ENCODE data around the gene SLC66A3.

GRCh38 chr2:11208083-11208482 is 52.8 kb downstream of the SLC66A3 start:
- TF ChIP-seq POLR2AphosphoS5 (IDR thresholded peaks at IDR 0.05) (no peak), CTCF (IDR thresholded peaks at IDR 0.05) (no peak)

Measured in esophagus muscularis mucosa (tissue), 3 donors.